SK-N-SH treated with all-trans-retinoic acid at 6 μM for 48 hours (cell line): ENCODE results near the gene ECEL1.

Experiments
- ATAC-seq: fragments of 200-7000 bp; cut with Tn5 transposase; 3 replicates; pipeline ENCODE4 v1.9.1; 2020; ENCODE audit warnings: mild to moderate bottlenecking, moderate library complexity
- ARNTL ChIP-seq: fragments of 450-650 bp; formaldehyde crosslinking; IDR thresholded peaks from 2 replicates; pipeline ENCODE4 v1.5.0; 2020; ENCODE audit warnings: low read depth, mild to moderate bottlenecking, moderate library complexity, borderline replicate concordance
- ISL1 ChIP-seq: fragments of 250-450 bp; sonication (Bioruptor Pico); IDR thresholded peaks from 2 replicates; pipeline ENCODE4 v2.1.2; 2022; ENCODE audit warnings: mild to moderate bottlenecking, moderate library complexity
- OSR1 ChIP-seq: fragments of 250-450 bp; sonication (Bioruptor Pico); IDR thresholded peaks from 2 replicates; pipeline ENCODE4 v1.8.0; 2022; ENCODE audit warnings: moderate library complexity, mild to moderate bottlenecking, inconsistent platforms
- PPARA ChIP-seq: fragments of 250-450 bp; sonication (Bioruptor Pico); IDR thresholded peaks from 2 replicates; pipeline ENCODE4 v1.5.0; 2020; ENCODE audit warnings: mild to moderate bottlenecking, borderline replicate concordance
- SNAI2 ChIP-seq: fragments of 250-450 bp; sonication (Bioruptor Pico); IDR thresholded peaks from 2 replicates; pipeline ENCODE4 v1.5.0; 2020; ENCODE audit warnings: mild to moderate bottlenecking, moderate library complexity
- TCF4 ChIP-seq: fragments of 250-450 bp; sonication (Bioruptor Pico); IDR thresholded peaks from 2 replicates; pipeline ENCODE4 v1.8.0; 2021; ENCODE audit warnings: mild to moderate bottlenecking, moderate library complexity, borderline replicate concordance
- ZNF70 ChIP-seq: fragments of 450-650 bp; formaldehyde crosslinking; IDR thresholded peaks from 2 replicates; pipeline ENCODE4 v1.5.0; 2020; ENCODE audit warnings: mild to moderate bottlenecking, moderate library complexity
- TF ChIP-seq, protein P1 (sequence below): fragments of 250-450 bp; sonication (Bioruptor Pico); IDR thresholded peaks from 2 replicates; pipeline ENCODE4 v1.5.1; 2021; ENCODE audit warnings: mild to moderate bottlenecking, moderate library complexity
- TF ChIP-seq, protein P2 (sequence below): fragments of 250-450 bp; sonication (Bioruptor Pico); IDR thresholded peaks from 2 replicates; pipeline ENCODE4 v1.8.0; 2020; ENCODE audit warnings: mild to moderate bottlenecking, moderate library complexity, borderline replicate concordance
- TF ChIP-seq, protein P3 (sequence below): fragments of 250-450 bp; sonication (Bioruptor Pico); IDR thresholded peaks from 2 replicates; pipeline ENCODE4 v1.5.0; 2020; ENCODE audit warnings: mild to moderate bottlenecking, moderate library complexity
- TF ChIP-seq, protein P4 (sequence below): fragments of 250-450 bp; sonication (Bioruptor Pico); IDR thresholded peaks from 2 replicates; pipeline ENCODE4 v1.8.0; 2021; ENCODE audit warnings: low read depth, mild to moderate bottlenecking, moderate library complexity, borderline replicate concordance
- TF ChIP-seq, protein P5 (sequence below): fragments of 250-450 bp; sonication (Bioruptor Pico); IDR thresholded peaks from 2 replicates; pipeline ENCODE4 v1.5.1; 2020; ENCODE audit warnings: low read depth, mild to moderate bottlenecking, moderate library complexity

ECEL1 gene

DNA sequence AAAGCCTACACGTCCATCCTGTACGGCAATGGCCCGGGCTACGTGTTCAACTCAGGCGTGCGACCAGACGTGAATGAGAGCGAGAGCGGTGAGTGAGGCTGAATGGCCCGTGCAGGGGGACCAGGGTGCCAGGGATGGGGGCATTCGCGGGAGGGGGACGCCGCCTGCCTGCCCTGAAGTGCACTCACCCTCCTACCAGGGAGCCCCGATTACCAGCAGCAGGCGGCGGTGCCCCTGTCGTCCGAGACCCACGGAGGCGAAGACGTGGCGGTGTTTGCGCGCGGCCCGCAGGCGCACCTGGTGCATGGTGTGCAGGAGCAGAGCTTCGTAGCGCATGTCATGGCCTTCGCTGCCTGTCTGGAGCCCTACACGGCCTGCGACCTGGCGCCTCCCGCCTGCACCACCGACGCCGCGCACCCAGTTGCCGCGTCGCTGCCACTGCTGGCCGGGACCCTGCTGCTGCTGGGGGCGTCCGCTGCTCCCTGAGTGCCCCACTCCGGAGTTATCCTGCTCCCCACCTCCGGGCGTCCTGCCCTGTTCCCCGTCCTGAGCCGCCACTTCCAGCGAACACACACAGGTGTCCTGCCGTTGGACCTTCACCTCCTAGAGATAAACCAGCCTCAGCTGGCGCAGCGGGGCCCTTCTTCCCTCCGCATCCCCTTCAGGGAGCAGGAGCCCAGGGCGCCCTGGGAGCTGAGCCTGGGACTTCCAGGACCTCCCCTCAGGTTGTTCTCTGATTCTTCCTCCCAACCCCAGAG lies 28.8 kb downstream of the ECEL1 start (continued):
- TF ChIP-seq, protein P1, sequence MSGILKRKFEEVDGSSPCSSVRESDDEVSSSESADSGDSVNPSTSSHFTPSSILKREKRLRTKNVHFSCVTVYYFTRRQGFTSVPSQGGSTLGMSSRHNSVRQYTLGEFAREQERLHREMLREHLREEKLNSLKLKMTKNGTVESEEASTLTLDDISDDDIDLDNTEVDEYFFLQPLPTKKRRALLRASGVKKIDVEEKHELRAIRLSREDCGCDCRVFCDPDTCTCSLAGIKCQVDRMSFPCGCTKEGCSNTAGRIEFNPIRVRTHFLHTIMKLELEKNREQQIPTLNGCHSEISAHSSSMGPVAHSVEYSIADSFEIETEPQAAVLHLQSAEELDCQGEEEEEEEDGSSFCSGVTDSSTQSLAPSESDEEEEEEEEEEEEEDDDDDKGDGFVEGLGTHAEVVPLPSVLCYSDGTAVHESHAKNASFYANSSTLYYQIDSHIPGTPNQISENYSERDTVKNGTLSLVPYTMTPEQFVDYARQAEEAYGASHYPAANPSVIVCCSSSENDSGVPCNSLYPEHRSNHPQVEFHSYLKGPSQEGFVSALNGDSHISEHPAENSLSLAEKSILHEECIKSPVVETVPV (CRISPR knock-in tag): no peak

DNA sequence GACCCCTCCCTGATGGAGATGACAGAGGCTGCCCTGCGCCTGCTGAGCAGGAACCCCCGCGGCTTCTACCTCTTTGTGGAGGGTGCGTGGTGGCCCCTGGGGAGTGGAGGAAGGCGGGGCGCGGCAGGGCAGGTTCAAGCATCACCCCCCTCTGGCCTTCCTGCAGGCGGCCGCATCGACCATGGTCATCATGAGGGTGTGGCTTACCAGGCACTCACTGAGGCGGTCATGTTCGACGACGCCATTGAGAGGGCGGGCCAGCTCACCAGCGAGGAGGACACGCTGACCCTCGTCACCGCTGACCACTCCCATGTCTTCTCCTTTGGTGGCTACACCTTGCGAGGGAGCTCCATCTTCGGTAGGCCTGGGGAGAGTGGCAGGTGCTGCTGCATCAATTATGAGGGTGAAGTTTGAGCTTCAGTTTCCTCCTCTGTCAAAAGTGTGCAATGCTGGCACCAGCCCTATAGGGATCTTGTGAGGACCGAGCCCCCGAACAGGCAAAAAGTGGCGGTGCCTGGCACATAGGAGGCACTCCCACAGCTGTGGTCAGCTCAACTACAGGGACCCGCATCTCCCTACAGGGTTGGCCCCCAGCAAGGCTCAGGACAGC lies 29.5 kb downstream of the ECEL1 start:
- TF ChIP-seq, protein P1 (CRISPR knock-in tag): no peak
- TF ChIP-seq ZNF70 (CRISPR knock-in tag) (no peak), PPARA (CRISPR knock-in tag) (no peak), ARNTL (CRISPR knock-in tag) (no peak), OSR1 (no peak), ISL1 (CRISPR knock-in tag) (no peak)
- TF ChIP-seq, protein P2, sequence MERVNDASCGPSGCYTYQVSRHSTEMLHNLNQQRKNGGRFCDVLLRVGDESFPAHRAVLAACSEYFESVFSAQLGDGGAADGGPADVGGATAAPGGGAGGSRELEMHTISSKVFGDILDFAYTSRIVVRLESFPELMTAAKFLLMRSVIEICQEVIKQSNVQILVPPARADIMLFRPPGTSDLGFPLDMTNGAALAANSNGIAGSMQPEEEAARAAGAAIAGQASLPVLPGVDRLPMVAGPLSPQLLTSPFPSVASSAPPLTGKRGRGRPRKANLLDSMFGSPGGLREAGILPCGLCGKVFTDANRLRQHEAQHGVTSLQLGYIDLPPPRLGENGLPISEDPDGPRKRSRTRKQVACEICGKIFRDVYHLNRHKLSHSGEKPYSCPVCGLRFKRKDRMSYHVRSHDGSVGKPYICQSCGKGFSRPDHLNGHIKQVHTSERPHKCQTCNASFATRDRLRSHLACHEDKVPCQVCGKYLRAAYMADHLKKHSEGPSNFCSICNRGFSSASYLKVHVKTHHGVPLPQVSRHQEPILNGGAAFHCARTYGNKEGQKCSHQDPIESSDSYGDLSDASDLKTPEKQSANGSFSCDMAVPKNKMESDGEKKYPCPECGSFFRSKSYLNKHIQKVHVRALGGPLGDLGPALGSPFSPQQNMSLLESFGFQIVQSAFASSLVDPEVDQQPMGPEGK (CRISPR knock-in tag): no peak
- TF ChIP-seq, protein P3, sequence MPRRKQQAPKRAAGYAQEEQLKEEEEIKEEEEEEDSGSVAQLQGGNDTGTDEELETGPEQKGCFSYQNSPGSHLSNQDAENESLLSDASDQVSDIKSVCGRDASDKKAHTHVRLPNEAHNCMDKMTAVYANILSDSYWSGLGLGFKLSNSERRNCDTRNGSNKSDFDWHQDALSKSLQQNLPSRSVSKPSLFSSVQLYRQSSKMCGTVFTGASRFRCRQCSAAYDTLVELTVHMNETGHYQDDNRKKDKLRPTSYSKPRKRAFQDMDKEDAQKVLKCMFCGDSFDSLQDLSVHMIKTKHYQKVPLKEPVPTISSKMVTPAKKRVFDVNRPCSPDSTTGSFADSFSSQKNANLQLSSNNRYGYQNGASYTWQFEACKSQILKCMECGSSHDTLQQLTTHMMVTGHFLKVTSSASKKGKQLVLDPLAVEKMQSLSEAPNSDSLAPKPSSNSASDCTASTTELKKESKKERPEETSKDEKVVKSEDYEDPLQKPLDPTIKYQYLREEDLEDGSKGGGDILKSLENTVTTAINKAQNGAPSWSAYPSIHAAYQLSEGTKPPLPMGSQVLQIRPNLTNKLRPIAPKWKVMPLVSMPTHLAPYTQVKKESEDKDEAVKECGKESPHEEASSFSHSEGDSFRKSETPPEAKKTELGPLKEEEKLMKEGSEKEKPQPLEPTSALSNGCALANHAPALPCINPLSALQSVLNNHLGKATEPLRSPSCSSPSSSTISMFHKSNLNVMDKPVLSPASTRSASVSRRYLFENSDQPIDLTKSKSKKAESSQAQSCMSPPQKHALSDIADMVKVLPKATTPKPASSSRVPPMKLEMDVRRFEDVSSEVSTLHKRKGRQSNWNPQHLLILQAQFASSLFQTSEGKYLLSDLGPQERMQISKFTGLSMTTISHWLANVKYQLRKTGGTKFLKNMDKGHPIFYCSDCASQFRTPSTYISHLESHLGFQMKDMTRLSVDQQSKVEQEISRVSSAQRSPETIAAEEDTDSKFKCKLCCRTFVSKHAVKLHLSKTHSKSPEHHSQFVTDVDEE (CRISPR knock-in tag): no peak
- no peak for ATAC-seq

DNA sequence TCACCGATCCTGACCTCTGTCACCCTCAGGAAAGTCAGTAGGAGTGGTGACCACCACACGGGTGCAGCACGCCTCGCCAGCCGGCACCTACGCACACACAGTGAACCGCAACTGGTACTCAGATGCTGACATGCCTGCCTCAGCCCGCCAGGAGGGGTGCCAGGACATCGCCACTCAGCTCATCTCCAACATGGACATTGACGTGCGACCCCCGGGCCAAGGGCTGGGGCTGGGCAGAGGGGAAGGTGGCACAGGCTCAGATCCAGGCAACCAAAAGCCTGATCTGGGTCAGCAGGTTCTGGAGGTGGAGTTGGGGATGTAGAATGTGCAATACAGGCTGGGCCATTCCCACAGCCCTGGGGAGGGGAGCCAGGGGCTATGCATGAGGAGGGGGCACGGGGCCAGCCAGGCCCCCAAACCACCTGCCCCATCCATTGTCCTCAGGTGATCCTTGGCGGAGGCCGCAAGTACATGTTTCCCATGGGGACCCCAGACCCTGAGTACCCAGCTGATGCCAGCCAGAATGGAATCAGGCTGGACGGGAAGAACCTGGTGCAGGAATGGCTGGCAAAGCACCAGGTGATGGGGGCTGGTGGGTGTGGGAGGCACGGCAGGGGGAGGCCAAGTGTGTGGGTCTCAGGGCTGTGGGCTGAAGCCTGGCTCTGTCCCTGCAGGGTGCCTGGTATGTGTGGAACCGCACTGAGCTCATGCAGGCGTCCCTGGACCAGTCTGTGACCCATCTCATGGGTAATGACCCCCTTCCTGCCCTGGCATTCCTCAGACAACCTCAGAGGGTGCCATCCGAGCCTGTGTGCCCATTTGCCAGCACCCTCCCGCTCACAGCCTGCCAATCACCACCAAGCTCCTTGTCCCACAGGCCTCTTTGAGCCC lies 30.3 kb downstream of the ECEL1 start:
- no peak for ATAC-seq
- no peak for TF ChIP-seq SNAI2
- TF ChIP-seq, protein P4, sequence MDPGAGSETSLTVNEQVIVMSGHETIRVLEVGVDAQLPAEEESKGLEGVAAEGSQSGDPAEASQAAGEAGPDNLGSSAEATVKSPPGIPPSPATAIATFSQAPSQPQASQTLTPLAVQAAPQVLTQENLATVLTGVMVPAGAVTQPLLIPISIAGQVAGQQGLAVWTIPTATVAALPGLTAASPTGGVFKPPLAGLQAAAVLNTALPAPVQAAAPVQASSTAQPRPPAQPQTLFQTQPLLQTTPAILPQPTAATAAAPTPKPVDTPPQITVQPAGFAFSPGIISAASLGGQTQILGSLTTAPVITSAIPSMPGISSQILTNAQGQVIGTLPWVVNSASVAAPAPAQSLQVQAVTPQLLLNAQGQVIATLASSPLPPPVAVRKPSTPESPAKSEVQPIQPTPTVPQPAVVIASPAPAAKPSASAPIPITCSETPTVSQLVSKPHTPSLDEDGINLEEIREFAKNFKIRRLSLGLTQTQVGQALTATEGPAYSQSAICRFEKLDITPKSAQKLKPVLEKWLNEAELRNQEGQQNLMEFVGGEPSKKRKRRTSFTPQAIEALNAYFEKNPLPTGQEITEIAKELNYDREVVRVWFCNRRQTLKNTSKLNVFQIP (CRISPR knock-in tag): no peak
- TF ChIP-seq, protein P3 (CRISPR knock-in tag): no peak
- no peak for TF ChIP-seq ZNF70 (CRISPR knock-in tag)
- no peak for TF ChIP-seq TCF4 (CRISPR knock-in tag)
- TF ChIP-seq, protein P5, sequence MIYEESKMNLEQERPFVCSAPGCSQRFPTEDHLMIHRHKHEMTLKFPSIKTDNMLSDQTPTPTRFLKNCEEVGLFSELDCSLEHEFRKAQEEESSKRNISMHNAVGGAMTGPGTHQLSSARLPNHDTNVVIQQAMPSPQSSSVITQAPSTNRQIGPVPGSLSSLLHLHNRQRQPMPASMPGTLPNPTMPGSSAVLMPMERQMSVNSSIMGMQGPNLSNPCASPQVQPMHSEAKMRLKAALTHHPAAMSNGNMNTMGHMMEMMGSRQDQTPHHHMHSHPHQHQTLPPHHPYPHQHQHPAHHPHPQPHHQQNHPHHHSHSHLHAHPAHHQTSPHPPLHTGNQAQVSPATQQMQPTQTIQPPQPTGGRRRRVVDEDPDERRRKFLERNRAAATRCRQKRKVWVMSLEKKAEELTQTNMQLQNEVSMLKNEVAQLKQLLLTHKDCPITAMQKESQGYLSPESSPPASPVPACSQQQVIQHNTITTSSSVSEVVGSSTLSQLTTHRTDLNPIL (CRISPR knock-in tag): no peak
- TF ChIP-seq PPARA (CRISPR knock-in tag): no peak
- no peak for TF ChIP-seq ARNTL (CRISPR knock-in tag)
